ENCODE data around the gene TJP3.

GRCh38 chr19:3722443-3723109, 14.4 kb downstream of the TJP3 start:
- TF ChIP-seq POLR2A (IDR thresholded peaks at IDR 0.05; ENCODE audit: low read length) (no peak), GATA1 (IDR thresholded peaks at IDR 0.05; ENCODE audit: low read depth, low read length) (no peak)

Data from erythroblast (primary cell).